H9 (cell line): ENCODE results near the gene SPINT2. TPM values are rescaled to one million over a fixed set of nuclear protein-coding genes. Genes with fewer than 3 reads are reported as not detected.
A peak's percentile ranks its signal among the peaks of the same experiment; 100 is the strongest.

Source experiments
- DNase-seq: peaks from one replicate; pipeline ENCODE4 v3.0.0-alpha.2; 2017
- H2AFZ ChIP-seq: one replicate; pipeline ENCODE4 v1.6.1; 2013; ENCODE audit warnings: mild to moderate bottlenecking, low read length, control low read depth, moderate library complexity
- H2AK5ac ChIP-seq: 2 replicates; pipeline ENCODE4 v1.6.1; 2013; ENCODE audit warnings: low read length, control low read depth, mixed read lengths; ENCODE audit not compliant: insufficient read length
- H2BK120ac ChIP-seq: one replicate; pipeline ENCODE4 v1.6.1; 2013; ENCODE audit warnings: low read depth, mild to moderate bottlenecking, low read length, control low read depth, inconsistent platforms; ENCODE audit not compliant: poor library complexity, severe bottlenecking
- H2BK12ac ChIP-seq: 2 replicates; pipeline ENCODE4 v1.6.1; 2013; ENCODE audit warnings: low read length, control low read depth, mixed read lengths, low read depth; ENCODE audit not compliant: insufficient read length
- H2BK15ac ChIP-seq: 2 replicates; pipeline ENCODE4 v1.6.1; 2013; ENCODE audit warnings: low read depth, low read length, control low read depth
- H2BK20ac ChIP-seq: one replicate; pipeline ENCODE4 v1.6.1; 2013; ENCODE audit warnings: low read depth, mild to moderate bottlenecking, low read length, control low read depth, inconsistent platforms; ENCODE audit not compliant: poor library complexity, severe bottlenecking
- H2BK5ac ChIP-seq: 2 replicates; pipeline ENCODE4 v1.6.1; 2013; ENCODE audit warnings: low read length, control low read depth, mixed read lengths; ENCODE audit not compliant: insufficient read length
- H3K14ac ChIP-seq: 2 replicates; pipeline ENCODE4 v1.6.1; 2013; ENCODE audit warnings: low read length, control low read depth; ENCODE audit not compliant: insufficient read depth
- H3K18ac ChIP-seq: 2 replicates; pipeline ENCODE4 v1.6.1; 2013; ENCODE audit warnings: low read depth, mild to moderate bottlenecking, mixed read lengths, low read length, control low read depth; ENCODE audit not compliant: insufficient read length
- H3K23ac ChIP-seq: 2 replicates; pipeline ENCODE4 v1.6.1; 2013; ENCODE audit warnings: low read length, control low read depth, mixed read lengths, low read depth; ENCODE audit not compliant: insufficient read length
- H3K23me2 ChIP-seq: 2 replicates; pipeline ENCODE4 v1.6.1; 2013; ENCODE audit warnings: low read depth, mild to moderate bottlenecking, mixed read lengths, low read length, control low read depth; ENCODE audit not compliant: insufficient read length, poor library complexity, severe bottlenecking
- H3K27ac ChIP-seq: 2 replicates; pipeline ENCODE4 v1.5.1; 2013; ENCODE audit warnings: low read length, control low read depth, mixed read lengths, low read depth; ENCODE audit not compliant: insufficient read length
- H3K27me3 ChIP-seq: 2 replicates; pipeline ENCODE4 v1.6.1; 2013; ENCODE audit warnings: low read length, control low read depth, inconsistent platforms; ENCODE audit not compliant: insufficient read depth
- H3K4ac ChIP-seq: 2 replicates; pipeline ENCODE4 v1.6.1; 2013; ENCODE audit warnings: low read depth, mild to moderate bottlenecking, control low read depth, inconsistent platforms, low read length, moderate library complexity
- H3K4me1 ChIP-seq: 2 replicates; pipeline ENCODE4 v1.6.1; 2013; ENCODE audit warnings: low read length, control low read depth, inconsistent platforms; ENCODE audit not compliant: insufficient read depth
- H3K4me2 ChIP-seq: 2 replicates; pipeline ENCODE4 v1.6.1; 2013; ENCODE audit warnings: low read length, control low read depth, mixed read lengths; ENCODE audit not compliant: insufficient read length, insufficient read depth
- H3K56ac ChIP-seq: 2 replicates; pipeline ENCODE4 v1.6.1; 2013; ENCODE audit warnings: low read depth, mild to moderate bottlenecking, mixed read lengths, low read length, control low read depth; ENCODE audit not compliant: insufficient read length
- H3K79me1 ChIP-seq: 2 replicates; pipeline ENCODE4 v1.6.1; 2013; ENCODE audit warnings: low read depth, mild to moderate bottlenecking, moderate library complexity, low read length, control low read depth, inconsistent platforms; ENCODE audit not compliant: insufficient read depth, poor library complexity, severe bottlenecking
- H3K79me2 ChIP-seq: 2 replicates; pipeline ENCODE4 v1.6.1; 2013; ENCODE audit warnings: low read length, control low read depth, inconsistent platforms; ENCODE audit not compliant: insufficient read depth
- H3K9ac ChIP-seq: 2 replicates; pipeline ENCODE4 v1.6.1; 2013; ENCODE audit warnings: low read length, control low read depth, mixed read lengths; ENCODE audit not compliant: insufficient read length; ENCODE audit errors: extremely low read depth
- H3K9me3 ChIP-seq: one replicate; pipeline ENCODE4 v1.6.1; 2013; ENCODE audit warnings: low read depth, low read length, inconsistent platforms; ENCODE audit not compliant: control insufficient read depth
- H3T11ph ChIP-seq: one replicate; pipeline ENCODE4 v1.6.1; 2013; ENCODE audit warnings: mild to moderate bottlenecking, low read length, control low read depth, inconsistent platforms
- H4K20me1 ChIP-seq: one replicate; pipeline ENCODE4 v1.6.1; 2013; ENCODE audit not compliant: control insufficient read depth, insufficient read length, insufficient read depth
- H4K5ac ChIP-seq: 2 replicates; pipeline ENCODE4 v1.6.1; 2013; ENCODE audit warnings: low read depth, mild to moderate bottlenecking, mixed read lengths, low read length, control low read depth; ENCODE audit not compliant: insufficient read length
- H4K8ac ChIP-seq: replicated peaks from 2 replicates; pipeline ENCODE4 v1.6.1; 2013; ENCODE audit warnings: low read length, control low read depth, mixed read lengths, low read depth; ENCODE audit not compliant: insufficient read length
- H4K91ac ChIP-seq: 2 replicates; pipeline ENCODE4 v1.6.1; 2013; ENCODE audit warnings: low read depth, mild to moderate bottlenecking, moderate library complexity, mixed read lengths, low read length, control low read depth; ENCODE audit not compliant: insufficient read length
- H3K27ac Mint-ChIP-seq, 3 experiments: 2 replicates in 2 of 3; 3 replicates in 1 of 3; pipeline ENCODE4 v1.8.0; 2020 to 2021; ENCODE audit warnings: mixed read lengths in 3 of 3, mild to moderate bottlenecking in 1 of 3, moderate library complexity in 1 of 3
- H3K27me3 Mint-ChIP-seq: 2 replicates; pipeline ENCODE4 v1.8.0; 2021; ENCODE audit warnings: low read depth, mild to moderate bottlenecking, moderate library complexity, mixed read lengths
- H3K36me3 Mint-ChIP-seq, 3 experiments: 2 replicates in 2 of 3; 3 replicates in 1 of 3; pipeline ENCODE4 v1.8.0; 2020 to 2021; ENCODE audit warnings: low read depth in 3 of 3, mixed read lengths in 3 of 3; ENCODE audit not compliant: insufficient read depth in 1 of 3
- H3K4me1 Mint-ChIP-seq, 2 experiments: 2 replicates each; pipeline ENCODE4 v1.8.0; 2020; ENCODE audit warnings: mixed read lengths in 2 of 2
- H3K4me3 Mint-ChIP-seq, 2 experiments: 2 replicates in 1 of 2; 3 replicates in 1 of 2; pipeline ENCODE4 v1.8.0; 2020 to 2021; ENCODE audit warnings: mild to moderate bottlenecking in 2 of 2, mixed read lengths in 2 of 2, moderate library complexity in 1 of 2
- H3K9me3 Mint-ChIP-seq, 2 experiments: 2 replicates in 1 of 2; 3 replicates in 1 of 2; pipeline ENCODE4 v1.8.0; 2020; ENCODE audit warnings: mild to moderate bottlenecking in 2 of 2, mixed read lengths in 2 of 2, moderate library complexity in 1 of 2
- WGBS: extraction: QIAGEN DNeasy Blood & Tissue Kit; methylation state at CpG from one replicate; pipeline ENCODE4 v1.1.7; 2013; ENCODE audit warnings: missing lambda C conversion rate, low lambda C conversion rate, mixed read lengths; ENCODE audit not compliant: insufficient read length; ENCODE audit errors: extremely low coverage; 5-methylcytosine and 5-hydroxymethylcytosine counted together
- total RNA-seq: library from RNA; stranded (reverse); gene quantifications from 2 replicates; pipeline ENCODE4 v1.2.1, GENCODE V29; 2021
- TF ChIP-seq, protein P1 (sequence below): fragments of 200-600 bp; sonication (generic); conservative IDR thresholded peaks from 3 replicates; pipeline ENCODE4 v1.8.0; 2021; ENCODE audit warnings: antibody characterized with exemption, mild to moderate bottlenecking

The SPINT2 gene
- total RNA-seq, 1 experiment from 2014 or later, result 283 TPM

DNA sequence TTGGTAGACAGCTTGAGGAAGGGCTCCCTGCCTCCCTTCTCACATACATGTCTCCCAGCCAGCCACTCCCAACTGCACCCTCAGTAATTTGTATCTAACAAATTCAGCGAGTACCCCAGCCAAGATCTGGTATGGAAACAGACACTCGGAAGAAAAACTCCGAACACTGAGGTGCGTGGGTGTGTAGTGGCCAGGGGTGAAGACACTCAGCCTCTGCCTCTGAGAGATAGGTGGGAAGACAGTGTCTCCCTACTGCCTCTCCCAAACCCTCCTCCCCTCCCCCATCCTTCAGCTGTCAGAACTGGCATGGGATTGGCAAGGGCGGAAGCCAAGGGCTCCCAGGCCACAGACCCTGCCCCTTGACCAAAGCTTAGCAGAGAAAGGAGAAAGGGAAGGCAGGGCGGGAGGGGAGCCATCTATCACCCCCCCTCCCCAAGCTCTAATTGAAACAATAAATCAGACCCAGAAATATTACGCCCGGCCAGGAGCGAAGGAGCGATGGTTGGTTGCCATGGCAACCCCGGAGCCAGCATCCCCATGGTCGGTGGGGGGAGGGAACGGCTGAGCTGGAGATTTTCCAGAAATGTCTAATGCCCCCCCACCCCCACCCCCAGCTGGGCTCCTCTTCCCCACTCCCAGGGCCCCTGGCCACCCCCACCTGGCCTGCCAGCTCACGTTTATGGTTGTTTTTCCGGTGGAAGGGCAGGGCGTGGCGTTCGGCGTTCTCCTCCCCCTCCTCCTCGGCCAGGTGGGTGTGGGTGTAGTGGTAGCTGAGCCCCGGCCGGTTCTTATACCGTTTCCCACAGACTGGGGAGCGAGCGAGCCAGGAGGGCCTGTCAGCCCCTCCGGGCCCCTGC, 47.4 kb upstream of the SPINT2 start:
- Histone ChIP-seq H2BK120ac (no peak overlapping the region), H4K8ac (no peak overlapping the region), H3K9me3 (no peaks in the 10 kb centered on the region), H2AK5ac (no peak overlapping the region), H3K9ac (no peak overlapping the region), H4K20me1 (no peaks in the 10 kb centered on the region), H2BK5ac (no peak overlapping the region), H3K4me1 (no peaks in the 10 kb centered on the region), H3T11ph (no peak overlapping the region), H3K14ac (no peak overlapping the region), H2BK20ac (no peak overlapping the region), H3K23me2 (no peaks in the 10 kb centered on the region), H3K27ac (no peak overlapping the region), H3K56ac (no peak overlapping the region), H2BK15ac (no peak overlapping the region), H3K79me1 (no peaks in the 10 kb centered on the region), H4K91ac (no peak overlapping the region), H3K27me3 (no peaks in the 10 kb centered on the region), H4K5ac (no peak overlapping the region), H3K18ac (peak overlapping the region; percentile 34), H2BK12ac (no peak overlapping the region), H2AFZ (no peak overlapping the region), H3K4ac (no peak overlapping the region), H3K23ac (no peak overlapping the region), H3K4me2 (no peak overlapping the region), H3K79me2 (no peaks in the 10 kb centered on the region)
- peaks cover 13 to 33% (median 21%) of the 10 kb centered on the region in 3 experiments for H3K36me3 Mint-ChIP-seq
- H3K9me3 Mint-ChIP-seq, result no peaks in the 10 kb centered on the region; a peak in 2 of 5 replicates
- no peaks in the 10 kb centered on the region for H3K27me3 Mint-ChIP-seq
- peaks cover 3 to 20% of the 10 kb centered on the region in 2 experiments; a peak in 3 of 4 replicates for H3K4me1 Mint-ChIP-seq
- H3K4me3 Mint-ChIP-seq, result no peak overlapping the region
- TF ChIP-seq, protein P1, sequence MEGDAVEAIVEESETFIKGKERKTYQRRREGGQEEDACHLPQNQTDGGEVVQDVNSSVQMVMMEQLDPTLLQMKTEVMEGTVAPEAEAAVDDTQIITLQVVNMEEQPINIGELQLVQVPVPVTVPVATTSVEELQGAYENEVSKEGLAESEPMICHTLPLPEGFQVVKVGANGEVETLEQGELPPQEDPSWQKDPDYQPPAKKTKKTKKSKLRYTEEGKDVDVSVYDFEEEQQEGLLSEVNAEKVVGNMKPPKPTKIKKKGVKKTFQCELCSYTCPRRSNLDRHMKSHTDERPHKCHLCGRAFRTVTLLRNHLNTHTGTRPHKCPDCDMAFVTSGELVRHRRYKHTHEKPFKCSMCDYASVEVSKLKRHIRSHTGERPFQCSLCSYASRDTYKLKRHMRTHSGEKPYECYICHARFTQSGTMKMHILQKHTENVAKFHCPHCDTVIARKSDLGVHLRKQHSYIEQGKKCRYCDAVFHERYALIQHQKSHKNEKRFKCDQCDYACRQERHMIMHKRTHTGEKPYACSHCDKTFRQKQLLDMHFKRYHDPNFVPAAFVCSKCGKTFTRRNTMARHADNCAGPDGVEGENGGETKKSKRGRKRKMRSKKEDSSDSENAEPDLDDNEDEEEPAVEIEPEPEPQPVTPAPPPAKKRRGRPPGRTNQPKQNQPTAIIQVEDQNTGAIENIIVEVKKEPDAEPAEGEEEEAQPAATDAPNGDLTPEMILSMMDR, result no peak
- DNase-seq, result no peak
- no CpG with 5 or more reads among the region's 26 CpGs for WGBS
- H3K27ac Mint-ChIP-seq, result no peak overlapping the region
